Parathyroid adenoma (tissue), 2 donors: ENCODE data around the gene C11orf68.

ENCODE experiments used
- H2AFZ ChIP-seq: fragments of 300-600 bp; sonication (generic); one replicate; pipeline ENCODE4 v1.7.0; 2017; ENCODE audit warnings: antibody characterized with exemption, mild to moderate bottlenecking
- H3K27ac ChIP-seq: fragments of 300-600 bp; sonication (generic); one replicate; pipeline ENCODE4 v1.7.0; 2017
- H3K27me3 ChIP-seq: fragments of 300-600 bp; sonication (generic); one replicate; pipeline ENCODE4 v1.7.0; 2017; ENCODE audit warnings: low read length; ENCODE audit not compliant: control insufficient read depth, insufficient read depth
- H3K36me3 ChIP-seq: fragments of 300-600 bp; sonication (generic); one replicate; pipeline ENCODE4 v1.7.0; 2017; ENCODE audit warnings: low read length; ENCODE audit not compliant: control insufficient read depth, insufficient read depth
- H3K4me1 ChIP-seq: fragments of 300-600 bp; sonication (generic); one replicate; pipeline ENCODE4 v1.7.0; 2017; ENCODE audit warnings: control low read depth
- H3K4me2 ChIP-seq: fragments of 300-600 bp; sonication (generic); one replicate; pipeline ENCODE4 v1.7.0; 2017; ENCODE audit warnings: low read length
- H3K4me3 ChIP-seq: fragments of 300-600 bp; sonication (generic); one replicate; pipeline ENCODE4 v1.7.0; 2017; ENCODE audit warnings: low read depth, low read length
- H3K79me2 ChIP-seq: fragments of 300-600 bp; sonication (generic); one replicate; pipeline ENCODE4 v1.7.0; 2017; ENCODE audit warnings: control low read depth
- H3K9ac ChIP-seq: fragments of 300-600 bp; sonication (generic); one replicate; pipeline ENCODE4 v1.7.0; 2017; ENCODE audit warnings: mild to moderate bottlenecking
- H3K9me3 ChIP-seq: fragments of 300-600 bp; sonication (generic); one replicate; pipeline ENCODE4 v1.7.0; 2017; ENCODE audit warnings: low read length; ENCODE audit not compliant: control insufficient read depth
- TF ChIP-seq, protein P1 (sequence below): fragments of 300-600 bp; sonication (generic); IDR thresholded peaks from one replicate; pipeline ENCODE4 v1.7.0; 2017; ENCODE audit warnings: antibody characterized with exemption, mild to moderate bottlenecking
- donor health status: primary hyperparathyroidism.

The C11orf68 gene

DNA sequence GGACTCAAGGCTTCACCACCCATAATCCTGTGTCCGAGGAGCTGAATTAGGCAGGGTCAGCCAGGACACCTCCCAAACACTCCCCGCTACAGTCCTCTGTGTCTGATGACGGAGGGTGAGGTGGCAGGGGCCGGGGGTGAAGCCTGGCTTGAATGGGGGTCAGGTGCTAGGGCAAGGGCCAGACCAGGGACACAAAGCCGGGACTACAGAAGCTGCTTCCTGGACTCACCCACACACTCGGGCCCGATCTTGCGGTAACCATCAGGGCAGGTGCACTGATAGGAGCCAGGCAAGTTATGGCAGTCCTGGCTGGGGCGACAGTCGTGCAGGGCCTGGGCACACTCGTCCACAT lies 48.6 kb downstream of the C11orf68 start:
- TF ChIP-seq, protein P1, sequence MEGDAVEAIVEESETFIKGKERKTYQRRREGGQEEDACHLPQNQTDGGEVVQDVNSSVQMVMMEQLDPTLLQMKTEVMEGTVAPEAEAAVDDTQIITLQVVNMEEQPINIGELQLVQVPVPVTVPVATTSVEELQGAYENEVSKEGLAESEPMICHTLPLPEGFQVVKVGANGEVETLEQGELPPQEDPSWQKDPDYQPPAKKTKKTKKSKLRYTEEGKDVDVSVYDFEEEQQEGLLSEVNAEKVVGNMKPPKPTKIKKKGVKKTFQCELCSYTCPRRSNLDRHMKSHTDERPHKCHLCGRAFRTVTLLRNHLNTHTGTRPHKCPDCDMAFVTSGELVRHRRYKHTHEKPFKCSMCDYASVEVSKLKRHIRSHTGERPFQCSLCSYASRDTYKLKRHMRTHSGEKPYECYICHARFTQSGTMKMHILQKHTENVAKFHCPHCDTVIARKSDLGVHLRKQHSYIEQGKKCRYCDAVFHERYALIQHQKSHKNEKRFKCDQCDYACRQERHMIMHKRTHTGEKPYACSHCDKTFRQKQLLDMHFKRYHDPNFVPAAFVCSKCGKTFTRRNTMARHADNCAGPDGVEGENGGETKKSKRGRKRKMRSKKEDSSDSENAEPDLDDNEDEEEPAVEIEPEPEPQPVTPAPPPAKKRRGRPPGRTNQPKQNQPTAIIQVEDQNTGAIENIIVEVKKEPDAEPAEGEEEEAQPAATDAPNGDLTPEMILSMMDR = no peak
- Histone ChIP-seq H3K79me2 (no peaks in the 10 kb centered on the region), H3K4me1 (no peaks in the 10 kb centered on the region), H3K27ac (no peak overlapping the region), H3K4me2 (no peak overlapping the region), H3K36me3 (no peaks in the 10 kb centered on the region), H3K4me3 (no peak overlapping the region), H3K27me3 (no peaks in the 10 kb centered on the region), H3K9me3 (no peaks in the 10 kb centered on the region), H3K9ac (no peak overlapping the region), H2AFZ (no peak overlapping the region)

DNA sequence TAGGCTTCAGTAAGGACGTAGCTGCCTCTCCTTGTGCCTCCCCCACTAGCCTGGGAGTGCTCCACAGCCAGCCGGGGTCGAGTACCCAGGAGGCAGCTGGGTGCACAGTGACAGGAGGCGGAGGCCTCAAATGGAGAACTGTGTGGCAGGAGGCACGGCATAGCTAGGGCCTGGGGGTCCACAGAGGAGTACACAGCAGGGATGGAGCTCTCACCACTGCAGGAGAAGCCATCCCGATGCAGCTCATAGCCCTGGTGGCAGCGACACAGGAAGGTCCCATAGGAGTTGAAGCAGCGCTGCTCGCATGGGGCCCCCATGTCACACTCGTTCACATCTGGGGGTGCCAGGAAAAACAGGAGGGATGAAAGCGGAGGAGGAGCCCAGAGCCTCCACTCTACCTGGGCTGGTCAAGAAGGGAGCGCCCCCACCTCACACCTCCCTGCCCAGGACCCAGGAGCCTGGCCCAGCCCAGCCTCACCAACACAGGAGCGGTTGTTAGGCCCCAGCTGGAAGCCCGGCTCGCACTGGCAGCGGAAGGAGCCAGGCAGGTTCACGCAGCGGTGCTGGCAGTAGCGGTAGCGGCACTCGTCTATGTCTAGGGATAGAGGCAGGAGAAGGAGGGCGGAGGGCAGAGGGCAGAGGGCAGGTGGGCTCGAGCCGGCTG lies 49.1 kb downstream of the C11orf68 start:
- H3K27me3 ChIP-seq = no peaks in the 10 kb centered on the region
- no peak overlapping the region for H3K4me2 ChIP-seq
- H3K9me3 ChIP-seq = no peaks in the 10 kb centered on the region
- TF ChIP-seq, protein P1 = no peak
- H3K4me3 ChIP-seq = no peak overlapping the region
- H3K4me1 ChIP-seq = no peaks in the 10 kb centered on the region
- H3K79me2 ChIP-seq = no peaks in the 10 kb centered on the region
- no peak overlapping the region for H3K27ac ChIP-seq
- H2AFZ ChIP-seq = no peak overlapping the region
- H3K9ac ChIP-seq = no peak overlapping the region
- no peaks in the 10 kb centered on the region for H3K36me3 ChIP-seq

DNA sequence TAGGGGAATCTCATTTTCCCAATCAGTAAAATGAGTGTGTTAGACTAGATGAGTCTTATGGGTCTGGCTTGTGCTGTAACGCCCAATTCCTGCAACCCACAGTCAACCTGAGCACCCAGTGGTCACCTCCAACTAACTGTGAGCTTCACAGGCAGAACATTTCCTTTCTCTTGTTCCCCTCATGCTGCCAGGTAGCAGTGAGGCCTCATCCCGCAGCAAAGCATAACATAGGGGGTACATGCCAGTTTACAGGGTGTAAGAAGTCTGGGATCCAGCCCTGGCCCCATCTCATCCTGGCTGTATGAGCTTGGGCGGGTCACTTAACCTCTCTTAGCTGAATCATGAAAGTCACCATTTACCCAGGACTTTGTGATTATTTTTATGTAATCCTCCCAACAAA lies 50.0 kb downstream of the C11orf68 start:
- H3K36me3 ChIP-seq = no peaks in the 10 kb centered on the region
- no peak overlapping the region for H3K9ac ChIP-seq
- no peak overlapping the region for H3K4me3 ChIP-seq
- no peak overlapping the region for H2AFZ ChIP-seq
- no peaks in the 10 kb centered on the region for H3K9me3 ChIP-seq
- no peaks in the 10 kb centered on the region for H3K27me3 ChIP-seq
- TF ChIP-seq, protein P1 = no peak
- no peak overlapping the region for H3K4me2 ChIP-seq
- no peaks in the 10 kb centered on the region for H3K79me2 ChIP-seq
- H3K4me1 ChIP-seq = no peaks in the 10 kb centered on the region
- no peak overlapping the region for H3K27ac ChIP-seq

DNA sequence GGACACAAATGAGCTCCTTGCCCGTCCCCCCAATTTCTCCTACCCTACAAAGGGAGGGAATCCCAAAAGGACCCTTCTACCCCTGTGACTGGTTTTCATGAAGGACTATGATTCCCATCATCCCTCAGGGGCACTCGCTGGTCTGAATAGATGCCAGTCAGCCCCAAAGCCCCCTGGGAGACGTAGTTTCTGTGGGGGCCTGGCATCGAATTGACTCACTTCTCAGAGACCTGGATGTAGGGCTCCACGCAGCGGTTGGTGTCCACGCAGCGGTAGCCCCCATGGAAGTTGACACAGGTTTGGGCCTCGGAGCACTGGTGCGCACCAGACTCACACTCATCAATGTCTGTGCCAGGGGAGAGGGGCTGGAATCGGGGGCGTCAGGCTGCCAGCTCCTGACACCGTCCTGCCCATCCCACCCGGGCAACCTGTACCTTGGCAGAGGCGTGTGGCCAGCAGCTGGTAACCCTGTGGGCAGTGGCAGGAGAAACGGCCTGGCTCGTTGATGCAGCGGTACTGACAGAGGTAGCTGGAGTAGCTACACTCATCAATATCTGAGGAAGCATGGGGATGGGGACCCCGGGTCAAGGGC lies 50.7 kb downstream of the C11orf68 start:
- H3K9ac ChIP-seq = no peak overlapping the region
- no peak overlapping the region for H3K4me3 ChIP-seq
- no peak overlapping the region for H3K4me2 ChIP-seq
- H3K4me1 ChIP-seq = no peaks in the 10 kb centered on the region
- H3K27me3 ChIP-seq = no peaks in the 10 kb centered on the region
- no peaks in the 10 kb centered on the region for H3K36me3 ChIP-seq
- no peaks in the 10 kb centered on the region for H3K9me3 ChIP-seq
- TF ChIP-seq, protein P1 = no peak
- no peak overlapping the region for H2AFZ ChIP-seq
- no peak overlapping the region for H3K27ac ChIP-seq
- no peaks in the 10 kb centered on the region for H3K79me2 ChIP-seq
